Vagina (tissue), 2 donors: ENCODE data around the gene CSK. TPM values are rescaled to one million over a fixed set of nuclear protein-coding genes. Genes with fewer than 3 reads are reported as not detected.

Experiments used
- DNase-seq, 2 donors: peaks; one replicate each; pipeline ENCODE4 v3.0.0-alpha.2; 2017; ENCODE audit errors: extremely low spot score in 2 of 2
- H3K27ac ChIP-seq: fragments of 200-600 bp; sonication (generic); one replicate; pipeline ENCODE4 v1.5.1; 2019
- H3K27me3 ChIP-seq: fragments of 200-600 bp; sonication (generic); one replicate; pipeline ENCODE4 v1.5.1; 2019
- H3K36me3 ChIP-seq, 2 donors: fragments of 200-600 bp; sonication (generic); one replicate each; pipeline ENCODE4 v1.5.1; 2017 to 2019
- H3K4me1 ChIP-seq: fragments of 200-600 bp; sonication (generic); one replicate; pipeline ENCODE4 v1.5.1; 2019
- H3K4me3 ChIP-seq, 2 donors: fragments of 200-600 bp; sonication (generic); 1 replicate in 1 of 2; 2 replicates in 1 of 2; pipeline ENCODE4 v1.5.1; 2016 to 2019
- H3K9me3 ChIP-seq: fragments of 200-600 bp; sonication (generic); one replicate; pipeline ENCODE4 v1.5.1; 2019
- POLR2A ChIP-seq, 2 donors: fragments of 450-650 bp; IDR thresholded peaks; one replicate each; pipeline ENCODE4 v1.6.1; 2017; ENCODE audit warnings: antibody characterized with exemption in 2 of 2, mild to moderate bottlenecking in 2 of 2, moderate library complexity in 2 of 2
- POLR2AphosphoS5 ChIP-seq, 2 donors: sonication (generic); formaldehyde crosslinking; IDR thresholded peaks; one replicate each; pipeline ENCODE4 v1.9.0; 2017; ENCODE audit warnings: antibody characterized with exemption in 2 of 2, mild to moderate bottlenecking in 2 of 2, low read depth in 1 of 2; ENCODE audit not compliant: insufficient read depth in 1 of 2
- intact Hi-C: fragments of 100-400 bp; cut with DNase I; formaldehyde crosslinking; loops from one replicate; pipeline ENCODE4 v1.15.1; 2023
- total RNA-seq: library from RNA; depleted of rRNA; stranded (reverse); fragments of >200 nt; gene quantifications from one replicate; pipeline ENCODE4 v1.2.3, GENCODE V29; 2016
- TF ChIP-seq, protein P1 (sequence below), 3 experiments: fragments of 450-650 bp in 2 of 3; fragments of 200-600 bp in 1 of 3; sonication (generic) in 1 of 3; IDR thresholded peaks; one replicate each; pipeline ENCODE4 v1.5.1; 2017 to 2019; ENCODE audit warnings: antibody characterized with exemption in 3 of 3, mild to moderate bottlenecking in 2 of 3, moderate library complexity in 2 of 3

Gene CSK
- total RNA-seq, 1 donor from 2014 or later, result 26.3 TPM

DNA sequence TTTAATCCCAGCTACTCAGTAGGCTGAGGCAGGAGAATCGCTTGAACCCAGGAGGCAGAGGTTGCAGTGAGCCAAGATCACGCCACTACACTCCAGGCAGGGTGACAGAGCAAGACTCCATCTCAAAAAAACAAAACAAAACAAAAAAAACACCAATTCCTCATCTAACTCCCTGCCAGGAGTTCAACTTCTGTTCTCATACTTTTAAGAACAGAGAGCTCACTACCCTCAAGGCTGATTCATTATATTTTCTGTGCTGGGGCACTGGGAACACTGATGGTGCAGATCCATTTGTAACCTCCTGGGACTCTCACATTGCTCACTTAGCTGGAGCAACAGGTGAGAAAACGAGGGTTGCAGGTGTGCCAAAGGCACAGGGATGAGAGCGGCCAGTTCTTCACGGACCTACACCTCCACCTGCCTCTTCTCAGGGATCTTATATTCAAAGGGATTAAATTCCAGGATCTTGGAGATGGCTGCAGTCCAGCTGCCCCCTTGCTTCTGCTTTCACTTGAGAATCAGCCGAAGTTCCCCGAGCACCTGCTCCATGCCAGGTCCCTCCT, 12.3 kb upstream of the CSK start:
- H3K4me1 ChIP-seq, result peaks cover 31% of the 10 kb centered on the region
- no peaks in the 10 kb centered on the region for H3K9me3 ChIP-seq
- H3K4me3 ChIP-seq, result no peak overlapping the region
- no peaks in the 10 kb centered on the region for H3K36me3 ChIP-seq
- intact Hi-C loops, result loop anchor here (5.0 kb wide), 1 partner anchor 137 kb away; no protein-coding TSS in a partner anchor
- no peaks in the 10 kb centered on the region for H3K27me3 ChIP-seq
- DNase-seq, result no peak
- TF ChIP-seq, protein P1, sequence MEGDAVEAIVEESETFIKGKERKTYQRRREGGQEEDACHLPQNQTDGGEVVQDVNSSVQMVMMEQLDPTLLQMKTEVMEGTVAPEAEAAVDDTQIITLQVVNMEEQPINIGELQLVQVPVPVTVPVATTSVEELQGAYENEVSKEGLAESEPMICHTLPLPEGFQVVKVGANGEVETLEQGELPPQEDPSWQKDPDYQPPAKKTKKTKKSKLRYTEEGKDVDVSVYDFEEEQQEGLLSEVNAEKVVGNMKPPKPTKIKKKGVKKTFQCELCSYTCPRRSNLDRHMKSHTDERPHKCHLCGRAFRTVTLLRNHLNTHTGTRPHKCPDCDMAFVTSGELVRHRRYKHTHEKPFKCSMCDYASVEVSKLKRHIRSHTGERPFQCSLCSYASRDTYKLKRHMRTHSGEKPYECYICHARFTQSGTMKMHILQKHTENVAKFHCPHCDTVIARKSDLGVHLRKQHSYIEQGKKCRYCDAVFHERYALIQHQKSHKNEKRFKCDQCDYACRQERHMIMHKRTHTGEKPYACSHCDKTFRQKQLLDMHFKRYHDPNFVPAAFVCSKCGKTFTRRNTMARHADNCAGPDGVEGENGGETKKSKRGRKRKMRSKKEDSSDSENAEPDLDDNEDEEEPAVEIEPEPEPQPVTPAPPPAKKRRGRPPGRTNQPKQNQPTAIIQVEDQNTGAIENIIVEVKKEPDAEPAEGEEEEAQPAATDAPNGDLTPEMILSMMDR (IDR thresholded peaks at IDR 0.05), result no peak
- TF ChIP-seq POLR2A (IDR thresholded peaks at IDR 0.05) (no peak), POLR2AphosphoS5 (IDR thresholded peaks at IDR 0.05; ENCODE audit: insufficient read depth in 1 of 2, low read depth in 1 of 2) (no peak)
- H3K27ac ChIP-seq, result no peak overlapping the region

DNA sequence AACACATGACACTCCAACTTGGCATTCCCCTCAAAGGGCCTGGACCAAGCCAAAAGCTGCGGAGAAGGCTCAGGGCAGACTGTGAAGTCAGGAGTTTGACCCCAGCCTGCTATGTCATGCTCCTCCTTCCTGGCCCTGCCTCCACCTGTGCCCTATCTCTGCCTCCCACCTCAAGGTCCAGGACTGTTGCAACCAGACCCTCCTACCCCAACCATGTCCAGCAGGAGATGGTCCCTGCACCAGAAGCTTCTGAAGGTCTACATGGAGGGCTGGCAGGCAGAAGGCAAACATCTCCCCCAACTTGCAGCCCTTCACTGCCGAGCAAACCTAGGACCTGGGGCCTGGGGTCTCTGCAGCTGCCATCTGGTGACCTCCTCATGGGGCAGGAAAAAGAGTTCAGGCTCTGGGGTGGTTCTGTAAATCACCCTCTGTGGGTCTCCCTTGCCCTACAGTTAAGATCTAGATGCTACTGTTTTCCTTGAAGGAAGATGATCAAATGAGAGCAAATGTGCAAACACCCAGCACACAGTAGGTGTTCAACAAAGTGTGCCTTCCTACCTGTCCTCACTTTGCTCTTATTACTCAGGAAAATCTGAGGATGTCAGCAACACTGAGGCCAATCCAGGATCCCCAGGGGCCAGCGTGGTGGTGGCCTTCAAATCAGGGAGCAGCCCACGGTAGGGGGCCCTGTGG, 11.5 kb upstream of the CSK start:
- TF ChIP-seq, protein P1 (IDR thresholded peaks at IDR 0.05), result no peak
- TF ChIP-seq POLR2AphosphoS5 (IDR thresholded peaks at IDR 0.05; ENCODE audit: insufficient read depth in 1 of 2, low read depth in 1 of 2), result no peak
- TF ChIP-seq POLR2A (IDR thresholded peaks at IDR 0.05), result no peak
- no peak for DNase-seq
- Histone ChIP-seq H3K9me3 (no peaks in the 10 kb centered on the region), H3K27me3 (no peaks in the 10 kb centered on the region), H3K27ac (no peak overlapping the region), H3K4me3 (no peak overlapping the region), H3K4me1 (peaks cover 31% of the 10 kb centered on the region), H3K36me3 (no peaks in the 10 kb centered on the region)
- intact Hi-C loops, result no loop called here

DNA sequence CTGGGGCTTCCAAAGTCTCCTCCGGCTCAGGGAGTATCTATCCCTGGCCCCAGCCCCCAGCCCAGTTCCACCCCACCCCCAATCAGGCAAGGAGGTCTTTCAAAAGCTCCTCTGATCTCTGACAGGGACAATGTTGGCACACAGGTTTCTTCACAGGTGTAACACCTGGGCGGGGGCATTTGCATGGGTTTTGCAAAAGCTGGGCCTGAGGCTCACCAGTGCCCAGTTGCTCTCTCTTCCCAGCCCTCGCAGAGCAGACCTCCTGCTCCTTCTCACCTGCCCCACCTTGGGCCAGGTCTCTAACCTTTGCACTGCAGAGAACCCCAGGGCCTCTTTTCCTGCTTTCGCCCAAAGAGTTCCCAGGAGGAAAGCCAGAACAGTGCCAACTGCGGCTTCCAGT, 8.6 kb upstream of the CSK start:
- H3K27me3 ChIP-seq, result no peaks in the 10 kb centered on the region
- no peaks in the 10 kb centered on the region for H3K9me3 ChIP-seq
- intact Hi-C loops, result no loop called here
- no peak overlapping the region for H3K27ac ChIP-seq
- H3K4me1 ChIP-seq, result peaks cover 45% of the 10 kb centered on the region
- no peaks in the 10 kb centered on the region for H3K36me3 ChIP-seq
- no peak for TF ChIP-seq POLR2AphosphoS5 (IDR thresholded peaks at IDR 0.05; ENCODE audit: insufficient read depth in 1 of 2, low read depth in 1 of 2)
- no peak for TF ChIP-seq POLR2A (IDR thresholded peaks at IDR 0.05)
- TF ChIP-seq, protein P1 (IDR thresholded peaks at IDR 0.05), result no peak
- no peak for DNase-seq
- H3K4me3 ChIP-seq, result no peak overlapping the region

DNA sequence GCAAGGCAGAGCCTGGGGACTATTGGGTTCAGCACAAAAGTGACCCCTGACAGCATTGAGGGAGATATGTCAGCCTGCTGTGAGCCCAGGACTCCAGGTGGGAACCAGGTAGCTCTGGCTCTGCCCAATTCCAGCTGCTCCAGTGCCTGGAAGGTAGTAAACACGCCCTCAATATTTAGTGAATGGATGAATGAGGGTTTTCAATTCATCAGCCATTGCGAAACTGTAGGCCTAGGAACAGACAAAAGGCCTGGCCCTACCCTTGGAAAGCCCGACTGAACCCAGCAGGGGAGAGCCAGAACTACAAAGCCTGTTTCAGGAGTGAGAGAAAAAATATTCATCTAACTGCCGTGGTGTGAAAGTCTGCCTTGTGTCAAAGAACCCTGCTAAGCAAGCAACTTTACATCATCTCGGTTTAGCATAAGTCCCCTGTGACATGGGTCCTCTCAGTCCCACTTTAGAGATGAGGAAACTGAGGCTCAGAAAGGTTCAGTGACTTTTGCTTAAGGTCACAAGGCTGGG, 8.1 kb upstream of the CSK start:
- Histone ChIP-seq H3K27ac (no peak overlapping the region), H3K27me3 (no peaks in the 10 kb centered on the region), H3K9me3 (no peaks in the 10 kb centered on the region), H3K4me1 (peaks cover 40% of the 10 kb centered on the region), H3K36me3 (no peaks in the 10 kb centered on the region), H3K4me3 (no peak overlapping the region)
- no peak for TF ChIP-seq POLR2A (IDR thresholded peaks at IDR 0.05)
- TF ChIP-seq, protein P1 (IDR thresholded peaks at IDR 0.05), result no peak
- TF ChIP-seq POLR2AphosphoS5 (IDR thresholded peaks at IDR 0.05; ENCODE audit: insufficient read depth in 1 of 2, low read depth in 1 of 2), result no peak
- no peak for DNase-seq
- intact Hi-C loops, result no loop called here

DNA sequence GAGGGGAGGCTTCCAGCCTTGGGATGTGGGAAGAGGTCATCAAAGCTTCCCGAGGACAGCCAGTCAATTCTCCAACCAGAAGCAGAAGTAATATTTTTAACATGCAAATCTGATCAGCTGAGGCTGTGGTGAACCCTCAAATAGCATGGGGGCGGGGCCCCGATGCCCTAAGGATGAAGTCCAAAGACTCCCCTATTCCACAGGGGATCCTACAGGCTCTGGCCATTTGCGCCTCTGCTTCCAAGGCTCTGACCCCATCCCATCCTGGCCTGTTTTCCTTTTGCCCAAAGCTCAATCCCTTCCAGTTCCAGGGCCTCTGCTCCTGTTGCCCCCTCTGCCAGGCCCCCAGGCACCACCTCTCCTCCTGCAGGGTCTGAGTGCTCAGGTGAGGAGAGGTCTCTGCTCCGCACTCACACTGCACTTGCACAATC, 6.7 kb upstream of the CSK start:
- DNase-seq, result no peak
- Histone ChIP-seq H3K36me3 (no peaks in the 10 kb centered on the region), H3K4me1 (peaks cover 40% of the 10 kb centered on the region), H3K27me3 (no peaks in the 10 kb centered on the region), H3K4me3 (no peak overlapping the region), H3K27ac (no peak overlapping the region), H3K9me3 (no peaks in the 10 kb centered on the region)
- no peak for TF ChIP-seq POLR2AphosphoS5 (IDR thresholded peaks at IDR 0.05; ENCODE audit: insufficient read depth in 1 of 2, low read depth in 1 of 2)
- no peak for TF ChIP-seq POLR2A (IDR thresholded peaks at IDR 0.05)
- intact Hi-C loops, result no loop called here
